T-helper 2 cell treated with Interferon-gamma antibody and Interleukin-4, amounts not matched to agents 5 μg/mL and 100 μg/mL, for 36 hours (primary cell): ENCODE data around the gene CCBE1.

Experiments used
- DNase-seq: peaks from one replicate; pipeline ENCODE4 v3.0.0; 2021; ENCODE audit warnings: low spot score
- H3K27ac Mint-ChIP-seq: one replicate; pipeline ENCODE4 v1.8.0; 2021; ENCODE audit warnings: mild to moderate bottlenecking, mixed read lengths
- H3K27me3 Mint-ChIP-seq: one replicate; pipeline ENCODE4 v1.8.0; 2021; ENCODE audit warnings: low read depth, mixed read lengths
- H3K36me3 Mint-ChIP-seq: one replicate; pipeline ENCODE4 v1.8.0; 2021; ENCODE audit warnings: low read depth, mixed read lengths
- H3K4me1 Mint-ChIP-seq: one replicate; pipeline ENCODE4 v1.8.0; 2021; ENCODE audit warnings: low read depth, mixed read lengths
- H3K4me3 Mint-ChIP-seq: one replicate; pipeline ENCODE4 v1.8.0; 2022; ENCODE audit warnings: mild to moderate bottlenecking, moderate library complexity, mixed read lengths
- H3K9me3 Mint-ChIP-seq: one replicate; pipeline ENCODE4 v1.8.0; 2021; ENCODE audit warnings: mixed read lengths

Gene CCBE1

GRCh38 chr18:59564561-59564960, 132.7 kb downstream of the CCBE1 start:
- no peaks in the 10 kb centered on the region for H3K4me1 Mint-ChIP-seq
- no peaks in the 10 kb centered on the region for H3K9me3 Mint-ChIP-seq
- H3K4me3 Mint-ChIP-seq, result no peak overlapping the region
- no peaks in the 10 kb centered on the region for H3K27me3 Mint-ChIP-seq
- no peaks in the 10 kb centered on the region for H3K36me3 Mint-ChIP-seq
- H3K27ac Mint-ChIP-seq, result no peak overlapping the region
- DNase-seq, result no peak

GRCh38 chr18:59563176-59563785, 133.9 kb downstream of the CCBE1 start:
- Mint-ChIP-seq H3K36me3 (no peaks in the 10 kb centered on the region), H3K4me1 (no peaks in the 10 kb centered on the region), H3K9me3 (no peaks in the 10 kb centered on the region), H3K27ac (no peak overlapping the region), H3K27me3 (no peaks in the 10 kb centered on the region), H3K4me3 (no peak overlapping the region)
- no peak for DNase-seq

GRCh38 chr18:59562751-59563150, 134.5 kb downstream of the CCBE1 start:
- H3K27ac Mint-ChIP-seq, result no peak overlapping the region
- no peaks in the 10 kb centered on the region for H3K36me3 Mint-ChIP-seq
- no peak overlapping the region for H3K4me3 Mint-ChIP-seq
- no peaks in the 10 kb centered on the region for H3K27me3 Mint-ChIP-seq
- DNase-seq, result no peak
- no peaks in the 10 kb centered on the region for H3K9me3 Mint-ChIP-seq
- no peaks in the 10 kb centered on the region for H3K4me1 Mint-ChIP-seq

- Mint-ChIP-seq H3K36me3 (no peaks in the 10 kb centered on the region), H3K27me3 (no peaks in the 10 kb centered on the region), H3K27ac (no peak overlapping the region), H3K4me3 (no peak overlapping the region), H3K9me3 (no peaks in the 10 kb centered on the region), H3K4me1 (no peaks in the 10 kb centered on the region)
- no peak for DNase-seq
Observed at GRCh38 chr18:59561612-59562011, 135.6 kb downstream of the CCBE1 start.

GRCh38 chr18:59560556-59560955, 136.7 kb downstream of the CCBE1 start:
- Mint-ChIP-seq H3K4me3 (no peak overlapping the region), H3K27ac (no peak overlapping the region), H3K9me3 (no peaks in the 10 kb centered on the region), H3K36me3 (no peaks in the 10 kb centered on the region), H3K4me1 (no peaks in the 10 kb centered on the region), H3K27me3 (no peaks in the 10 kb centered on the region)
- DNase-seq, result no peak

GRCh38 chr18:59559528-59559927, 137.7 kb downstream of the CCBE1 start:
- Mint-ChIP-seq H3K36me3 (no peaks in the 10 kb centered on the region), H3K4me3 (no peak overlapping the region), H3K27me3 (no peaks in the 10 kb centered on the region), H3K9me3 (no peaks in the 10 kb centered on the region), H3K27ac (no peak overlapping the region), H3K4me1 (no peaks in the 10 kb centered on the region)
- no peak for DNase-seq

- H3K4me1 Mint-ChIP-seq, result no peaks in the 10 kb centered on the region
- no peaks in the 10 kb centered on the region for H3K27me3 Mint-ChIP-seq
Observed at GRCh38 chr18:59555995-59556659, 141.1 kb downstream of the CCBE1 start.

GRCh38 chr18:59554796-59555335, 142.4 kb downstream of the CCBE1 start:
- no peak overlapping the region for H3K27ac Mint-ChIP-seq
- H3K4me3 Mint-ChIP-seq, result no peak overlapping the region
- DNase-seq, result no peak
- H3K36me3 Mint-ChIP-seq, result no peaks in the 10 kb centered on the region
- no peaks in the 10 kb centered on the region for H3K9me3 Mint-ChIP-seq
- no peaks in the 10 kb centered on the region for H3K4me1 Mint-ChIP-seq
- H3K27me3 Mint-ChIP-seq, result no peaks in the 10 kb centered on the region

More at GRCh38 chr18:59555995-59556659, 141.1 kb downstream of the CCBE1 start:
- Mint-ChIP-seq H3K27ac (no peak overlapping the region), H3K9me3 (no peaks in the 10 kb centered on the region), H3K4me3 (no peak overlapping the region), H3K36me3 (no peaks in the 10 kb centered on the region)
- DNase-seq, result no peak

GRCh38 chr18:59553273-59553870, 143.9 kb downstream of the CCBE1 start:
- DNase-seq, result no peak
- H3K4me1 Mint-ChIP-seq, result no peaks in the 10 kb centered on the region
- no peaks in the 10 kb centered on the region for H3K36me3 Mint-ChIP-seq
- no peak overlapping the region for H3K27ac Mint-ChIP-seq
- H3K27me3 Mint-ChIP-seq, result no peaks in the 10 kb centered on the region
- no peaks in the 10 kb centered on the region for H3K9me3 Mint-ChIP-seq
- H3K4me3 Mint-ChIP-seq, result no peak overlapping the region

- H3K36me3 Mint-ChIP-seq, result no peaks in the 10 kb centered on the region
- H3K27me3 Mint-ChIP-seq, result no peaks in the 10 kb centered on the region
- H3K4me1 Mint-ChIP-seq, result no peaks in the 10 kb centered on the region
- no peak for DNase-seq
- no peak overlapping the region for H3K27ac Mint-ChIP-seq
- H3K9me3 Mint-ChIP-seq, result no peaks in the 10 kb centered on the region
- no peak overlapping the region for H3K4me3 Mint-ChIP-seq
Observed at GRCh38 chr18:59551902-59552635, 145.2 kb downstream of the CCBE1 start.

- no peaks in the 10 kb centered on the region for H3K9me3 Mint-ChIP-seq
- H3K36me3 Mint-ChIP-seq, result no peaks in the 10 kb centered on the region
- no peak overlapping the region for H3K27ac Mint-ChIP-seq
- H3K27me3 Mint-ChIP-seq, result no peaks in the 10 kb centered on the region
- DNase-seq, result no peak
- H3K4me3 Mint-ChIP-seq, result no peak overlapping the region
- H3K4me1 Mint-ChIP-seq, result no peaks in the 10 kb centered on the region
Observed at GRCh38 chr18:59550174-59550516, 147.1 kb downstream of the CCBE1 start.

GRCh38 chr18:59549503-59550173, 147.6 kb downstream of the CCBE1 start:
- H3K4me1 Mint-ChIP-seq, result no peaks in the 10 kb centered on the region
- no peaks in the 10 kb centered on the region for H3K27me3 Mint-ChIP-seq
- H3K36me3 Mint-ChIP-seq, result no peaks in the 10 kb centered on the region
- no peak overlapping the region for H3K27ac Mint-ChIP-seq
- H3K9me3 Mint-ChIP-seq, result no peaks in the 10 kb centered on the region
- DNase-seq, result no peak
- H3K4me3 Mint-ChIP-seq, result no peak overlapping the region

GRCh38 chr18:59547581-59548182, 149.5 kb downstream of the CCBE1 start:
- H3K4me1 Mint-ChIP-seq, result no peaks in the 10 kb centered on the region
- no peak overlapping the region for H3K4me3 Mint-ChIP-seq
- H3K27ac Mint-ChIP-seq, result no peak overlapping the region
- H3K36me3 Mint-ChIP-seq, result no peaks in the 10 kb centered on the region
- no peaks in the 10 kb centered on the region for H3K9me3 Mint-ChIP-seq
- no peak for DNase-seq
- no peaks in the 10 kb centered on the region for H3K27me3 Mint-ChIP-seq
